Nephron (organoid): ENCODE results near the gene TLE3.

Experiments
- H3K27ac Mint-ChIP-seq, 3 experiments: 2 replicates each; pipeline ENCODE4 v1.8.0; 2020; ENCODE audit warnings: mixed read lengths in 3 of 3, mild to moderate bottlenecking in 2 of 3, moderate library complexity in 1 of 3
- H3K27me3 Mint-ChIP-seq: 2 replicates; pipeline ENCODE4 v1.8.0; 2021; ENCODE audit warnings: low read depth, mild to moderate bottlenecking, moderate library complexity, mixed read lengths
- H3K36me3 Mint-ChIP-seq: 2 replicates; pipeline ENCODE4 v1.8.0; 2020; ENCODE audit warnings: low read depth, mixed read lengths
- H3K4me1 Mint-ChIP-seq: 2 replicates; pipeline ENCODE4 v1.8.0; 2020; ENCODE audit warnings: mixed read lengths
- H3K4me3 Mint-ChIP-seq, 3 experiments: 2 replicates each; pipeline ENCODE4 v1.8.0; 2020; ENCODE audit warnings: mild to moderate bottlenecking in 3 of 3, mixed read lengths in 3 of 3, moderate library complexity in 2 of 3
- H3K9me3 Mint-ChIP-seq: 2 replicates; pipeline ENCODE4 v1.8.0; 2020; ENCODE audit warnings: mixed read lengths
- TF ChIP-seq, protein P1 (sequence below), 3 experiments: fragments of 200-600 bp; sonication (generic); IDR thresholded peaks; one replicate each; pipeline ENCODE4 v1.5.0; 2021; ENCODE audit warnings: antibody characterized with exemption in 3 of 3; ENCODE audit not compliant: unreplicated experiment in 3 of 3

TLE3 gene

DNA sequence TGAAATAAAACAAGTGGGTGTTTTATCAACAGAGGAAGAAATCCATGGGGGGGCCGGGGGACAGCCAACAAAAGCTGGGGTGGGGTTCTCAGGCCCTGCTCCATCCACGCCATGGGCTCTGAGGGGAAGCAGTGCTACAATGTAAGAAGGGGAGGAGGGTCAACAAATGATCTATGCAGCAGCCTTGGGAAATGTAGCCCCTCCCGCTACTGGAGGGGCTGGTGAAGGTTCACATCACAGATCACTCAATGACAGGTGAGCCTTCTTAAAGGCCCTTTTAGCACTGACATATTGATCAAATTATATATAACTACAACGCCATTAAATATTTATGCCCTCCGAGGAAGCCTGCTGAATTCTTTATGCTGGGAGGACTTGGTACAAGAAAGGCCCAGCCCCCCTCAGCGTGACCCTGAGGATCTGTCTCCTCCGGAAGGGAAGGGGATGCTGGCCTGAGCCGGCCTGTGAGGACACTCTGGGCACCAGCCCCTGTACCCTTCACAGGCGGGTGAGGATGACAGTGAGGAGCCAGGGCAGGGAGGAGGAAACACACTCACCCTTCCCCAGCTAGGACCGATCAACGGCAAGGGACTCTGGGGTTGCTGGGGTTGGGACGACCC lies 15.3 kb downstream of the TLE3 start:
- Mint-ChIP-seq H3K4me1 (peaks cover 53% of the 10 kb centered on the region), H3K27ac (no peak overlapping the region), H3K4me3 (no peak overlapping the region), H3K9me3 (no peaks in the 10 kb centered on the region), H3K27me3 (peaks cover 45% of the 10 kb centered on the region), H3K36me3 (peaks cover 89% of the 10 kb centered on the region)
- TF ChIP-seq, protein P1, sequence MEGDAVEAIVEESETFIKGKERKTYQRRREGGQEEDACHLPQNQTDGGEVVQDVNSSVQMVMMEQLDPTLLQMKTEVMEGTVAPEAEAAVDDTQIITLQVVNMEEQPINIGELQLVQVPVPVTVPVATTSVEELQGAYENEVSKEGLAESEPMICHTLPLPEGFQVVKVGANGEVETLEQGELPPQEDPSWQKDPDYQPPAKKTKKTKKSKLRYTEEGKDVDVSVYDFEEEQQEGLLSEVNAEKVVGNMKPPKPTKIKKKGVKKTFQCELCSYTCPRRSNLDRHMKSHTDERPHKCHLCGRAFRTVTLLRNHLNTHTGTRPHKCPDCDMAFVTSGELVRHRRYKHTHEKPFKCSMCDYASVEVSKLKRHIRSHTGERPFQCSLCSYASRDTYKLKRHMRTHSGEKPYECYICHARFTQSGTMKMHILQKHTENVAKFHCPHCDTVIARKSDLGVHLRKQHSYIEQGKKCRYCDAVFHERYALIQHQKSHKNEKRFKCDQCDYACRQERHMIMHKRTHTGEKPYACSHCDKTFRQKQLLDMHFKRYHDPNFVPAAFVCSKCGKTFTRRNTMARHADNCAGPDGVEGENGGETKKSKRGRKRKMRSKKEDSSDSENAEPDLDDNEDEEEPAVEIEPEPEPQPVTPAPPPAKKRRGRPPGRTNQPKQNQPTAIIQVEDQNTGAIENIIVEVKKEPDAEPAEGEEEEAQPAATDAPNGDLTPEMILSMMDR (IDR thresholded peaks at IDR 0.05; ENCODE audit: unreplicated experiment in 3 of 3), result no peak

GRCh38 chr15:70081612-70082011 lies 16.1 kb downstream of the TLE3 start:
- Mint-ChIP-seq H3K27ac (no peak overlapping the region), H3K36me3 (peaks cover 88% of the 10 kb centered on the region), H3K9me3 (no peaks in the 10 kb centered on the region), H3K27me3 (peaks cover 46% of the 10 kb centered on the region), H3K4me1 (peaks cover 47% of the 10 kb centered on the region), H3K4me3 (no peak overlapping the region)
- TF ChIP-seq, protein P1 (IDR thresholded peaks at IDR 0.05; ENCODE audit: unreplicated experiment in 3 of 3), result no peak

GRCh38 chr15:70080347-70080746 lies 17.4 kb downstream of the TLE3 start:
- Mint-ChIP-seq H3K9me3 (no peaks in the 10 kb centered on the region), H3K4me3 (no peak overlapping the region), H3K4me1 (peaks cover 53% of the 10 kb centered on the region), H3K27ac (no peak overlapping the region), H3K27me3 (peaks cover 37% of the 10 kb centered on the region), H3K36me3 (peaks cover 88% of the 10 kb centered on the region)
- TF ChIP-seq, protein P1 (IDR thresholded peaks at IDR 0.05; ENCODE audit: unreplicated experiment in 3 of 3), result no peak

- peaks cover 53% of the 10 kb centered on the region for H3K4me1 Mint-ChIP-seq
- H3K27ac Mint-ChIP-seq, result no peak overlapping the region
- H3K9me3 Mint-ChIP-seq, result no peaks in the 10 kb centered on the region
- peaks cover 88% of the 10 kb centered on the region for H3K36me3 Mint-ChIP-seq
- TF ChIP-seq, protein P1 (IDR thresholded peaks at IDR 0.05; ENCODE audit: unreplicated experiment in 3 of 3), result no peak
- peaks cover 35% of the 10 kb centered on the region for H3K27me3 Mint-ChIP-seq
- no peak overlapping the region for H3K4me3 Mint-ChIP-seq
Observed at GRCh38 chr15:70079888-70080287, 17.8 kb downstream of the TLE3 start.

DNA sequence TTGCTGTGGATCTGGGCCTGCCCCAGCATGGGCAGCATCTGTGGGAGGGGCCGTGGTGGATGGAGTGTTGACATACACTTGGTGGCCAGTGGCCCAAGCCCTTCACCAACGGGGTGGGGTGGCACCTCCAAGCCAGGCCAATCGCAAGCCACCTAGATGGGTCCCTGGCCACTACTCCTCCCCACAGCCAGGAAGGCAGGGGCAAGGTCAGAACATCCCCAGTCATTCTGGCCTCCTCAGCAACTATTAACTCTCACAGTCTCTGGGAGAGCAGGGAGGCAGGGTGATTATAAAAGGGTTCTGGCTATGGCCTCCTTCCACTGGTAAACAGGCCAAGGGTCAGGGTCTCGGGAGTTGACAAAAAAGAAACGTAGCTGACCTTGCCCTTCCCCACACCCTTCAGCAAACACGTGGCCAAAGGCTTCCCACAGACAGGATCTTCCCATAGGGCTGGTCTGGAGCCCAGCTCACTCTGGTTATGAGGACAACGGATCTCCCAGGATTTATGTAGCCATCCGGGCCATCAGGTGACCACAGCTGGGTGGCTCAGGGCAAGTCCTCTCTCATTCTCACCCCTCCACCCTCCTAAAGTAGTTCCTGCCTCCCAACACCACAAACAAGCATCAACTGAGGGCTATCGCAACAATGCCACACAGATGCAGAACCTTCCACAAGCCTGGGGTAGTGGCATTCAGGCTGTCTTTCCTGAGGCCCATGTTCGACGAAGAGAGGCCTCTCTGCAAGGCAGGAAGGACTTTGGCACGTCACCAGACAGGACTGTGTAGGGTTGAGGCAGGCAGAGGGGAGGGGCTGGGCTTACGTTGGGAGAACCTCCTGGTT lies 18.9 kb downstream of the TLE3 start:
- no peak overlapping the region for H3K4me3 Mint-ChIP-seq
- H3K27ac Mint-ChIP-seq, result no peak overlapping the region
- H3K4me1 Mint-ChIP-seq, result peaks cover 53% of the 10 kb centered on the region
- peaks cover 25% of the 10 kb centered on the region for H3K27me3 Mint-ChIP-seq
- TF ChIP-seq, protein P1 (IDR thresholded peaks at IDR 0.05; ENCODE audit: unreplicated experiment in 3 of 3), result no peak
- H3K9me3 Mint-ChIP-seq, result no peaks in the 10 kb centered on the region
- H3K36me3 Mint-ChIP-seq, result peaks cover 90% of the 10 kb centered on the region
